ENCODE data around the gene TSPAN19. TPM values are rescaled to one million over a fixed set of nuclear protein-coding genes. Genes with fewer than 3 reads are reported as not detected.

The TSPAN19 gene
- total RNA-seq, 4 donors from 2014 or later, result not detected

GRCh38 chr12:84994426-84994825, 41.7 kb downstream of the TSPAN19 start:
- Histone ChIP-seq H3K36me3 (no peaks in the 10 kb centered on the region), H3K4me3 (no peak overlapping the region), H3K4me1 (peaks cover 0 to 15% (median 3%) of the 10 kb centered on the region in 4 donors), H3K9me3 (no peaks in the 10 kb centered on the region), H3K27me3 (no peaks in the 10 kb centered on the region), H3K27ac (no peak overlapping the region)
- in situ Hi-C loops (cut with MboI; ENCODE audit: low pct_ligation_motif_present in 1 of 4, low pct_unique_long_range_greater_than_20kb in 1 of 4, low sequenced_read_pairs in 3 of 4) (no loop called here), intact Hi-C loops (cut with DNase I; ENCODE audit: low total_unique reads) (no loop called here)
- DNase-seq, result no peak
- TF ChIP-seq POLR2A (IDR thresholded peaks at IDR 0.05), result no peak
- no peak for TF ChIP-seq POLR2AphosphoS5 (IDR thresholded peaks at IDR 0.05)
- no peak for TF ChIP-seq EP300 (IDR thresholded peaks at IDR 0.05; ENCODE audit: low read depth)
- no peak for TF ChIP-seq CTCF (IDR thresholded peaks at IDR 0.05)

- in situ Hi-C loops (cut with MboI; ENCODE audit: low pct_ligation_motif_present in 1 of 4, low pct_unique_long_range_greater_than_20kb in 1 of 4, low sequenced_read_pairs in 3 of 4) (no loop called here), intact Hi-C loops (cut with DNase I; ENCODE audit: low total_unique reads) (no loop called here)
- Histone ChIP-seq H3K27me3 (no peaks in the 10 kb centered on the region), H3K27ac (no peak overlapping the region), H3K4me3 (no peak overlapping the region), H3K9me3 (no peaks in the 10 kb centered on the region), H3K4me1 (peaks cover 0 to 3% (median 0%) of the 10 kb centered on the region in 4 donors), H3K36me3 (no peaks in the 10 kb centered on the region)
- DNase-seq, result no peak
- no peak for TF ChIP-seq CTCF (IDR thresholded peaks at IDR 0.05)
- TF ChIP-seq POLR2A (IDR thresholded peaks at IDR 0.05), result no peak
- TF ChIP-seq POLR2AphosphoS5 (IDR thresholded peaks at IDR 0.05), result no peak
- TF ChIP-seq EP300 (IDR thresholded peaks at IDR 0.05; ENCODE audit: low read depth), result no peak
- 17 to 40% methylated on average over 3 of the region's 3 CpGs for WGBS, 2 donors (ENCODE audit: low coverage in 1 of 2)
Observed at GRCh38 chr12:84986586-84986985, 49.5 kb downstream of the TSPAN19 start.

- H3K36me3 ChIP-seq, result no peaks in the 10 kb centered on the region
- no peaks in the 10 kb centered on the region for H3K9me3 ChIP-seq
- no peaks in the 10 kb centered on the region for H3K27me3 ChIP-seq
- TF ChIP-seq EP300 (IDR thresholded peaks at IDR 0.05; ENCODE audit: low read depth) (no peak), CTCF (IDR thresholded peaks at IDR 0.05) (no peak), POLR2AphosphoS5 (IDR thresholded peaks at IDR 0.05) (no peak), POLR2A (IDR thresholded peaks at IDR 0.05) (no peak)
- 34 to 37% methylated on average over 2 of the region's 2 CpGs for WGBS, 2 donors (ENCODE audit: low coverage in 1 of 2)
- H3K4me1 ChIP-seq, result peaks cover 0 to 3% (median 0%) of the 10 kb centered on the region in 4 donors
- intact Hi-C loops (cut with DNase I; ENCODE audit: low total_unique reads), result no loop called here
- no peak overlapping the region for H3K4me3 ChIP-seq
- H3K27ac ChIP-seq, result no peak overlapping the region
- DNase-seq, result no peak
- in situ Hi-C loops (cut with MboI; ENCODE audit: low pct_ligation_motif_present in 1 of 4, low pct_unique_long_range_greater_than_20kb in 1 of 4, low sequenced_read_pairs in 3 of 4), result no loop called here
Observed at GRCh38 chr12:84986117-84986516, 50.0 kb downstream of the TSPAN19 start.

- no peaks in the 10 kb centered on the region for H3K36me3 ChIP-seq
- TF ChIP-seq CTCF (IDR thresholded peaks at IDR 0.05), result no peak
- TF ChIP-seq EP300 (IDR thresholded peaks at IDR 0.05; ENCODE audit: low read depth), result no peak
- TF ChIP-seq POLR2AphosphoS5 (IDR thresholded peaks at IDR 0.05), result no peak
- no peak for TF ChIP-seq POLR2A (IDR thresholded peaks at IDR 0.05)
- no peaks in the 10 kb centered on the region for H3K27me3 ChIP-seq
- in situ Hi-C loops (cut with MboI; ENCODE audit: low pct_ligation_motif_present in 1 of 4, low pct_unique_long_range_greater_than_20kb in 1 of 4, low sequenced_read_pairs in 3 of 4), result no loop called here
- WGBS, 2 donors (ENCODE audit: low coverage in 1 of 2), result 71 to 72% methylated on average over 2 to 3 of the region's 3 CpGs
- H3K27ac ChIP-seq, result no peak overlapping the region
- H3K4me1 ChIP-seq, result peaks cover 0 to 3% (median 0%) of the 10 kb centered on the region in 4 donors
- H3K9me3 ChIP-seq, result no peaks in the 10 kb centered on the region
- H3K4me3 ChIP-seq, result no peak overlapping the region
- DNase-seq, result no peak
- intact Hi-C loops (cut with DNase I; ENCODE audit: low total_unique reads), result no loop called here
Observed at GRCh38 chr12:84983289-84983688, 52.8 kb downstream of the TSPAN19 start.
